Gastrocnemius medialis (tissue), 4 donors: Measurements from ENCODE around the gene NOXA1. TPM values are rescaled to one million over a fixed set of nuclear protein-coding genes. Genes with fewer than 3 reads are reported as not detected.

Experiments used
- ATAC-seq, 2 donors: fragments of 150-250 bp; one replicate each; pipeline ENCODE4 v1.9.1; 2016
- DNase-seq, 2 donors: peaks; one replicate each; pipeline ENCODE4 v3.0.0-alpha.2; 2019
- H3K27ac ChIP-seq, 4 donors: fragments of 200-600 bp; sonication (generic); 1 replicate in 1 of 4; 2 replicates in 3 of 4; pipeline ENCODE4 v1.5.1; 2016 to 2018; ENCODE audit warnings: mild to moderate bottlenecking in 2 of 4, moderate library complexity in 1 of 4
- H3K27me3 ChIP-seq, 3 donors: fragments of 200-600 bp; sonication (generic) in 2 of 3; 1 replicate in 1 of 3; 2 replicates in 2 of 3; pipeline versions ENCODE4 v1.5.1 to v1.6.0; 2016 to 2019; ENCODE audit warnings: mild to moderate bottlenecking in 1 of 3, moderate library complexity in 1 of 3
- H3K36me3 ChIP-seq, 2 donors: fragments of 200-600 bp; sonication (generic) in 1 of 2; one replicate each; pipeline ENCODE4 v1.5.1; 2017 to 2018
- H3K4me1 ChIP-seq, 2 donors: fragments of 200-600 bp; sonication (generic) in 1 of 2; one replicate each; pipeline ENCODE4 v1.5.1; 2016 to 2017; ENCODE audit warnings: mild to moderate bottlenecking in 2 of 2
- H3K4me3 ChIP-seq, 4 donors: fragments of 200-600 bp; sonication (generic) in 3 of 4; 1 replicate in 1 of 4; 2 replicates in 3 of 4; pipeline ENCODE4 v1.5.1; 2016 to 2019; ENCODE audit warnings: mild to moderate bottlenecking in 2 of 4
- H3K9me3 ChIP-seq, 3 donors: fragments of 200-600 bp; sonication (generic) in 2 of 3; 1 replicate in 1 of 3; 2 replicates in 2 of 3; pipeline ENCODE4 v1.5.1; 2016 to 2019
- POLR2A ChIP-seq, 2 donors: fragments of 450-650 bp; IDR thresholded peaks; one replicate each; pipeline ENCODE4 v1.6.1; 2017; ENCODE audit warnings: antibody characterized with exemption in 2 of 2, mild to moderate bottlenecking in 2 of 2, moderate library complexity in 2 of 2
- in situ Hi-C, 4 donors: fragments of 200-750 bp; cut with MboI; loops; one replicate each; pipeline versions ENCODE4 v1.15.0 to v1.8.0; 2017; ENCODE audit warnings: low sequenced_read_pairs in 4 of 4
- intact Hi-C: fragments of 100-400 bp; cut with DNase I; formaldehyde crosslinking; loops from one replicate; pipeline ENCODE4 v1.15.1; 2023; ENCODE audit warnings: low total_unique reads
- total RNA-seq, 4 donors: library from RNA; depleted of rRNA; stranded (reverse); fragments of >200 nt; gene quantifications; one replicate each; pipeline versions ENCODE4 v1.1.0 to v1.2.3, GENCODE V29; 2016
- TF ChIP-seq, protein P1 (sequence below), 5 experiments: fragments of 450-650 bp in 3 of 5; fragments of 200-600 bp in 2 of 5; sonication (generic) in 2 of 5; IDR thresholded peaks in 4 of 5; conservative IDR thresholded peaks in 1 of 5; 1 replicate in 4 of 5; 2 replicates in 1 of 5; pipeline ENCODE4 v1.5.1; 2016 to 2019; ENCODE audit warnings: antibody characterized with exemption in 5 of 5, mild to moderate bottlenecking in 3 of 5, moderate library complexity in 3 of 5

Gene NOXA1
- total RNA-seq, 4 donors from 2014 or later = 0.41 to 2.5 (median 1.8) TPM

DNA sequence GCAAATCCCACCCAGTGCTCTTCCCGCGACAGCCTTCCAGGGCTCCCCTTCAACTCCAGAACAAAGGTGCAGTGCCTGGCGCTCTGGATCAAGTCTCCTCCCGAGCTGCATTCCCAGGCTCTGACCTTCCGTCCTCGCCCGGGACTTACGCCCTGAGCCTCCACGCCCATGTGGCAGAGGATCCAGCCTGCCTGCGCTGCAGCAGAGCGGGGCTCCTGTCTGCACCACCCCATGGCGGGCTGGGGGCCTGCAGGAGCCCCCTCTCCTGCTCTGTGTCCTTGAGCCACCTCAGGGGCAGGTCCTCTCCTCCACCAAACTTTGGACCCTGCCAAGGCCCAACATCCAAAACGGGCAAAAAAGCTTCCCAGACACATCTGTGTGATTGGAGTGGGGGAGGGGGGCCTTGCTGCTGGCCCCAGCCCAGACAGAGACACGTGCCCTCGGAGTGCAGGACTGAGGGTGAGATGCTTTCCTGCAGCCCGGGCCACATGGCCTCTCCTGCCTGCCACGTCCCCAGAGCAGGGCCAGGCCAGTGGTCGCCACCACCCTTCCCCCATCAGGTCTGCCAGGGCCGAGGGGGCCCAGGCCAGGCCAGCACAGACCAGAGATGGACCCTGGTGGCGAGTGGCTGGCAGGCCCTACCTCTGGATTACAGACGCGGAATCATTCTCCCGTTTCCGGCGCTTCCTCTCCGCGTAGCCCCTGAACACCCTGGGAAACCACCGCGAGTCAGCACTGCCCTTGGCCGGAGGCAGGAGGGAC lies 31.6 kb downstream of the NOXA1 start:
- TF ChIP-seq, protein P1, sequence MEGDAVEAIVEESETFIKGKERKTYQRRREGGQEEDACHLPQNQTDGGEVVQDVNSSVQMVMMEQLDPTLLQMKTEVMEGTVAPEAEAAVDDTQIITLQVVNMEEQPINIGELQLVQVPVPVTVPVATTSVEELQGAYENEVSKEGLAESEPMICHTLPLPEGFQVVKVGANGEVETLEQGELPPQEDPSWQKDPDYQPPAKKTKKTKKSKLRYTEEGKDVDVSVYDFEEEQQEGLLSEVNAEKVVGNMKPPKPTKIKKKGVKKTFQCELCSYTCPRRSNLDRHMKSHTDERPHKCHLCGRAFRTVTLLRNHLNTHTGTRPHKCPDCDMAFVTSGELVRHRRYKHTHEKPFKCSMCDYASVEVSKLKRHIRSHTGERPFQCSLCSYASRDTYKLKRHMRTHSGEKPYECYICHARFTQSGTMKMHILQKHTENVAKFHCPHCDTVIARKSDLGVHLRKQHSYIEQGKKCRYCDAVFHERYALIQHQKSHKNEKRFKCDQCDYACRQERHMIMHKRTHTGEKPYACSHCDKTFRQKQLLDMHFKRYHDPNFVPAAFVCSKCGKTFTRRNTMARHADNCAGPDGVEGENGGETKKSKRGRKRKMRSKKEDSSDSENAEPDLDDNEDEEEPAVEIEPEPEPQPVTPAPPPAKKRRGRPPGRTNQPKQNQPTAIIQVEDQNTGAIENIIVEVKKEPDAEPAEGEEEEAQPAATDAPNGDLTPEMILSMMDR (IDR thresholded peaks at IDR 0.05 in 4 of 5, conservative IDR thresholded peaks at IDR 0.05 in 1 of 5) = no peak
- TF ChIP-seq POLR2A (IDR thresholded peaks at IDR 0.05) = no peak
- no peaks in the 10 kb centered on the region for H3K9me3 ChIP-seq
- in situ Hi-C loops = no loop called here
- no peaks in the 10 kb centered on the region for H3K27me3 ChIP-seq
- DNase-seq = peak in 1 of 2 donors; percentile 19
- no peak for ATAC-seq
- intact Hi-C loops = no loop called here
- peak overlapping the region; percentile 9 to 68 (median 48) for H3K27ac ChIP-seq
- peaks cover 7 to 10% of the 10 kb centered on the region in 2 donors for H3K4me1 ChIP-seq
- H3K4me3 ChIP-seq = peak overlapping the region; percentile 14 to 53 (median 46)
- peaks cover 0 to 6% of the 10 kb centered on the region in 2 donors for H3K36me3 ChIP-seq

DNA sequence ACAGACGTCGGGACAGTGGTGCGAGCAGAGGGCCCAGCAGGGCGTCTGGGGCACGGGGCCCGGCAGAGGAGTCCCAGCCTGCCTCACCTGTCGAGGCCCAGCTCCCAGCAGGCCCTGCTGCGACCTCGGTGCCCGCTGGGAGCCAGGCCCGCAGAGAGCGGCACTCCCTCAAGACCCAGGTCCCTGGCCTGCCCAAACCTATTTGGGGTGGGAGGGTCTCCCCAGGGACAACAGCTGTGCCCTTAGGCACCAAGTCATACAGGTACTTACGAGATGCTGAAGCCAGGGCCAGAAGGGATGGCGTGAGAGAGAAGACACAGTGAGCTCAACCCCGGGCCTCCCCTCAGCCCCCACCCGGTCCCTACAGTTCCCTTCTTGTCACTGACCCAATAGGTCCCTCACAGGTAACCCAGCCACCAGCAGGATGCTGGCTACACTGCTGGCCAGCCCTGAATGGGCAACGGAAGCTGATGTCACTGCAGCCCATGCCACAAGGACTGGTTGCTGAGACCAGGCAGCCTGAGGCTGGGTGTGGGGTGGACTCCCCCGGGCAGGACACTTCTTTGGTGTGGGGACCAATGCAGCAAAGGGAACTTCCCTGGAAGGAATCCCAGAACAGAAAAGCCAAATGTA lies 32.3 kb downstream of the NOXA1 start:
- intact Hi-C loops (no loop called here), in situ Hi-C loops (no loop called here)
- Histone ChIP-seq H3K9me3 (no peaks in the 10 kb centered on the region), H3K4me3 (no peak overlapping the region), H3K36me3 (peaks cover 0 to 6% of the 10 kb centered on the region in 2 donors), H3K4me1 (peaks cover 10 to 11% of the 10 kb centered on the region in 2 donors), H3K27me3 (no peaks in the 10 kb centered on the region), H3K27ac (no peak overlapping the region)
- no peak for TF ChIP-seq POLR2A (IDR thresholded peaks at IDR 0.05)
- TF ChIP-seq, protein P1 (IDR thresholded peaks at IDR 0.05 in 4 of 5, conservative IDR thresholded peaks at IDR 0.05 in 1 of 5) = no peak
- ATAC-seq (no peak), DNase-seq (peak in 1 of 2 donors; percentile 10)

DNA sequence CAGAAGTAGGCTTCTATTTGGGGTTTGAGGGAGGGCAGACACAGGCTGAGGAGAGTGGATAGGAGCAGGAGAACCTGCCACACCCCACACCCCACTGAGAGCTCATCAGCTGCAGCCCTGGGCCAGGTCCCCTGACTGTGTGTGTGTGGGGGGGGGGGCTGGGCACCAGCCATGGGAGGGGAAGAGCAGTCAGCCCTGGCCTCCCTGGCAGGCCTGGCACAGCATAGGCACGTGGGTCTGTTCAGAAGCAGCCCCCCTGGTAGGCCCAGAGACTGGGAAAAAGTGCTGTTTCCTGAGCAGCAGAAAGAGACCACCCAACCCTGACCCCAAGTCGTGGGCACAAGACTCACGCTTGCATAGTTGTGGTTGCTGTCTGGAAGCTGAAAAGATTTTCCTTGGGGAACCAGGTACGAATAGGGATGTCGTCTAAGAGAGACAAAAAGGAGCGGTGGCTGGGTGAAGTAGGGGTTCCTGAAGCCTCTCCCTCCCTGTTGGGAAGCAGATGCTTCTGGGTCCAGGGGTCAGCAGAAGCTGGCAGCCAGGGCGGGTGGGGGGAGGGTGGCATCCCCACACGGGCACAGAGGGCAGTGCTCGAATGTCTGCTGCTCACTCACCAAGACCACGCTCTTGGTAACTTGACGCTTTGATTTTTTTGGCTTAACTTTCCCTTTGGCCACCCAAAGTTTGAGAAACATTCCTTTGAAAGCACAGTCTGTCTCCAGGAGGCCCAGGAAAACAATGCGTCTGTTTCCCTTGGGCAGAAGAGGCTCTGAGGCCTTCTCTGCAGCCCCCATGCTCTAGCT lies 33.1 kb downstream of the NOXA1 start:
- DNase-seq (peak in 1 of 2 donors; percentile 6), ATAC-seq (no peak)
- H3K36me3 ChIP-seq = peaks cover 0 to 6% of the 10 kb centered on the region in 2 donors
- no peak overlapping the region for H3K4me3 ChIP-seq
- no peak for TF ChIP-seq POLR2A (IDR thresholded peaks at IDR 0.05)
- TF ChIP-seq, protein P1 (IDR thresholded peaks at IDR 0.05 in 4 of 5, conservative IDR thresholded peaks at IDR 0.05 in 1 of 5) = no peak
- intact Hi-C loops (no loop called here), in situ Hi-C loops (no loop called here)
- H3K9me3 ChIP-seq = no peaks in the 10 kb centered on the region
- H3K4me1 ChIP-seq = peaks cover 10 to 11% of the 10 kb centered on the region in 2 donors
- H3K27ac ChIP-seq = no peak overlapping the region
- H3K27me3 ChIP-seq = no peaks in the 10 kb centered on the region

DNA sequence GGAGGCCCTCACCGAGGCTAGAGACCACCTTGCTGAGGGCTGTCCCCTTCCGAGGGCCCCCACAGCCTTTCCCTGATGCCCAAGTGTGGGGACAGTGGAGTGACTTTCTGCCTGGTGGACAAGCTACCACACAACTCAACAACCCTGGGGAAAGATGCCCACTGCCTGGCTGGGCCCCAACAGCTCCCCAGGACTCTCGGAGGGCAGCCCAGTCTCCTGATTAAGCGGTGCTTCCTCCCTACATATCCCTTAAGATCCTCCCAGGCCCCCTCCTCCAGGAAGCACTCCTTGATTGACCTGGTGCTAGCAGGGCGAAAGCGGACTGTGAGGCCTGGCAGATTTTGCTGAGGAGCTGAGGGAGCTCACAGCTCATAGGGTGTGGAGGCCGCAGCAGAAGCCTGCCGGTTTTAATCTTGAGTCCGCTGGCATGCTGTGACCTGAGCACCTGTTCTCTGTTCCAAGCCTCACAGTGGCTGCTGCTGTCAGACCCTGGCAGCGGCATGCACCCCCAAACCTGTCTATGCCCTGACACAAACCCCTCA lies 33.7 kb downstream of the NOXA1 start:
- Histone ChIP-seq H3K4me3 (no peak overlapping the region), H3K27ac (no peak overlapping the region), H3K4me1 (peaks cover 10 to 11% of the 10 kb centered on the region in 2 donors), H3K36me3 (peaks cover 0 to 6% of the 10 kb centered on the region in 2 donors), H3K9me3 (no peaks in the 10 kb centered on the region), H3K27me3 (no peaks in the 10 kb centered on the region)
- no peak for ATAC-seq
- TF ChIP-seq, protein P1 (IDR thresholded peaks at IDR 0.05 in 4 of 5, conservative IDR thresholded peaks at IDR 0.05 in 1 of 5) = no peak
- no peak for TF ChIP-seq POLR2A (IDR thresholded peaks at IDR 0.05)
- intact Hi-C loops (no loop called here), in situ Hi-C loops (no loop called here)
- DNase-seq = peak in 1 of 2 donors; percentile 11
